PC-3 (cell line): ENCODE measurements around the gene SEPTIN14. TPM values are rescaled to one million over a fixed set of nuclear protein-coding genes. Genes with fewer than 3 reads are reported as not detected.

Experiments used
- ATAC-seq: fragments of 200-7000 bp; cut with Tn5 transposase; 2 replicates; pipeline ENCODE4 v1.9.1; 2020; ENCODE audit warnings: mild to moderate bottlenecking, moderate library complexity
- BruUV-seq: library from RNA; stranded (reverse); fragments of 400-500 nt; replicated peaks from 2 replicates; lab custom pipeline; 2021; lab: Mats Ljungman, UMichigan
- CTCF ChIA-PET: fragments of 300-600 bp; sonication (Branson Sonifier 250); formaldehyde crosslinking; loops from one replicate; lab custom pipeline; 2022; ENCODE audit warnings: antibody characterized with exemption; lab: Charles Lee
- POLR2A ChIA-PET: fragments of 300-600 bp; sonication (Branson Sonifier 250); formaldehyde crosslinking; loops from one replicate; lab custom pipeline; 2022; ENCODE audit warnings: antibody characterized with exemption; ENCODE audit not compliant: unreplicated experiment; lab: Charles Lee
- DNase-seq: peaks from one replicate; pipeline ENCODE4 v3.0.0-alpha.2; 2015
- H2AFZ ChIP-seq: fragments of 300-600 bp; sonication (generic); 2 replicates; pipeline ENCODE4 v1.6.0; 2016; ENCODE audit warnings: antibody characterized with exemption, low read length
- H3F3A ChIP-seq: fragments of 300-600 bp; sonication (generic); one replicate; pipeline ENCODE4 v1.6.0; 2017; ENCODE audit warnings: antibody characterized with exemption, low read length, control low read depth, mild to moderate bottlenecking; ENCODE audit not compliant: unreplicated experiment
- H3K27ac ChIP-seq: fragments of 300-600 bp; sonication (generic); 2 replicates; pipeline ENCODE4 v1.5.1; 2016; ENCODE audit warnings: mild to moderate bottlenecking, low read length
- H3K27me3 ChIP-seq: fragments of 300-600 bp; sonication (generic); 2 replicates; pipeline ENCODE4 v1.6.1; 2016; ENCODE audit warnings: low read length, mixed read lengths
- H3K36me3 ChIP-seq: fragments of 300-600 bp; sonication (generic); 2 replicates; pipeline ENCODE4 v1.6.1; 2016; ENCODE audit warnings: low read depth, mixed run types, low read length, mixed read lengths
- H3K4me1 ChIP-seq: fragments of 300-600 bp; sonication (generic); 2 replicates; pipeline ENCODE4 v1.5.1; 2016; ENCODE audit warnings: low read length; ENCODE audit not compliant: insufficient read depth
- H3K4me2 ChIP-seq: fragments of 300-600 bp; sonication (generic); 2 replicates; pipeline ENCODE4 v1.6.0; 2016; ENCODE audit warnings: low read length
- H3K4me3 ChIP-seq: fragments of 300-600 bp; sonication (generic); 2 replicates; pipeline ENCODE4 v1.5.1; 2016; ENCODE audit warnings: mild to moderate bottlenecking, low read length, mixed read lengths
- H3K79me2 ChIP-seq: fragments of 300-600 bp; sonication (generic); 2 replicates; pipeline ENCODE4 v1.6.1; 2017; ENCODE audit warnings: low read length, mixed read lengths
- H3K9ac ChIP-seq: fragments of 300-600 bp; sonication (generic); 2 replicates; pipeline ENCODE4 v1.6.0; 2016; ENCODE audit warnings: mild to moderate bottlenecking, low read length
- H3K9me2 ChIP-seq: fragments of 300-600 bp; sonication (generic); replicated peaks from 2 replicates; pipeline ENCODE4 v1.6.1; 2016; ENCODE audit warnings: mixed run types, low read length, mixed read lengths
- H3K9me3 ChIP-seq: fragments of 300-600 bp; sonication (generic); 2 replicates; pipeline ENCODE4 v1.6.1; 2016; ENCODE audit warnings: low read length, mixed read lengths
- H4K20me1 ChIP-seq: fragments of 300-600 bp; sonication (generic); 2 replicates; pipeline ENCODE4 v1.6.1; 2016; ENCODE audit warnings: low read length, mixed read lengths
- EZH2 ChIP-seq: fragments of 300-600 bp; sonication (generic); IDR thresholded peaks from one replicate; pipeline ENCODE4 v1.6.1; 2017; ENCODE audit warnings: antibody characterized with exemption, mild to moderate bottlenecking, low read length; ENCODE audit not compliant: unreplicated experiment
- EZH2phosphoT487 ChIP-seq: fragments of 300-600 bp; sonication (generic); IDR thresholded peaks from 2 replicates; pipeline ENCODE4 v1.6.1; 2018; ENCODE audit warnings: mild to moderate bottlenecking, antibody characterized with exemption, low read length, borderline replicate concordance
- intact Hi-C: fragments of 100-400 bp; cut with micrococcal nuclease; formaldehyde crosslinking; loops from 2 replicates; pipeline ENCODE4 v1.9.0; 2023
- total RNA-seq: library from RNA; depleted of rRNA; stranded (reverse); fragments of >200 nt; gene quantifications from 2 replicates; pipeline ENCODE4 v1.2.3, GENCODE V29; 2014
- TF ChIP-seq, protein P1 (sequence below): fragments of 300-600 bp; sonication (generic); conservative IDR thresholded peaks from 2 replicates; pipeline ENCODE4 v1.5.1; 2017; ENCODE audit warnings: antibody characterized with exemption, low read depth, mild to moderate bottlenecking, low read length

Gene SEPTIN14
- total RNA-seq, 1 experiment from 2014 or later = not detected

DNA sequence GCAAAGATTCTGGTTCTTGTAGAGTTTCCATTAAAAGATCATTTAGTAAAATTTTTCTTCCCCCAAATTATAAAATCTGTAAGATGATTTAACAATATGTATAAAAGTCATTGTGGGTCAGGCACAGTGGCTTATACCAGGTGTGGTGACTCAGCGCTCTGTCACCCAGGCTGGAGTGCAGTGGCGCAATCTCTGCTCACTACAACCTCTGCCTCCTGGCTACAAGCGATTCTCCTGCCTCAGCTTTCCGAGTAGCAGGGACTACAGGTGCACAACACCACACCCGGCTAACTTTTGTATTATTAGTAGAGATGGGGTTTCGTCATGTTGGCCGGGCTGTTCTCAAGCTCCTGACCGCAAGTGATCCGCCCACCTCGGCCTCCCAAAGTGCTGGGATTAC, 68.0 kb downstream of the SEPTIN14 start:
- TF ChIP-seq EZH2phosphoT487 (no peak), EZH2 (no peak)
- TF ChIP-seq, protein P1, sequence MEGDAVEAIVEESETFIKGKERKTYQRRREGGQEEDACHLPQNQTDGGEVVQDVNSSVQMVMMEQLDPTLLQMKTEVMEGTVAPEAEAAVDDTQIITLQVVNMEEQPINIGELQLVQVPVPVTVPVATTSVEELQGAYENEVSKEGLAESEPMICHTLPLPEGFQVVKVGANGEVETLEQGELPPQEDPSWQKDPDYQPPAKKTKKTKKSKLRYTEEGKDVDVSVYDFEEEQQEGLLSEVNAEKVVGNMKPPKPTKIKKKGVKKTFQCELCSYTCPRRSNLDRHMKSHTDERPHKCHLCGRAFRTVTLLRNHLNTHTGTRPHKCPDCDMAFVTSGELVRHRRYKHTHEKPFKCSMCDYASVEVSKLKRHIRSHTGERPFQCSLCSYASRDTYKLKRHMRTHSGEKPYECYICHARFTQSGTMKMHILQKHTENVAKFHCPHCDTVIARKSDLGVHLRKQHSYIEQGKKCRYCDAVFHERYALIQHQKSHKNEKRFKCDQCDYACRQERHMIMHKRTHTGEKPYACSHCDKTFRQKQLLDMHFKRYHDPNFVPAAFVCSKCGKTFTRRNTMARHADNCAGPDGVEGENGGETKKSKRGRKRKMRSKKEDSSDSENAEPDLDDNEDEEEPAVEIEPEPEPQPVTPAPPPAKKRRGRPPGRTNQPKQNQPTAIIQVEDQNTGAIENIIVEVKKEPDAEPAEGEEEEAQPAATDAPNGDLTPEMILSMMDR = no peak
- peak; percentile 100 for ATAC-seq
- H3K4me1 ChIP-seq = peaks cover 5% of the 10 kb centered on the region; the same call in 1 of the 2 replicates

DNA sequence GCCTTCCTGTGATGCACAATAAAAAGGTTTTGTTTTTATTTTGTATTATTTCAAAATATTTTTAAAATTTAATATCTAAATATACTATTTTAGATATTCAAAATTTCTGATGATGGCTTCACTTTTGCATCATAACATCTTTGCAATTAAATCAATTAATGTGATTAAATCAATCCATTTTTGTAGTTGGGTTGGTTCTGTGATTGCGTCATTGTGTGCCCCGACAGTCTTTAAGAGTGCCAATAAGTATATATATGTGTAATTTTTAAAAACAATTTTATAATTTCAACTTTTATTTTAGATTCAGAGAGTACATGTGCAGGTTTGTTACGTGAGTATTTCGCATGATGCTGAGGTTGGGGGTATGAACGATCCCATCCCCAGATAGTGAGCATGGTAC, 70.5 kb downstream of the SEPTIN14 start:
- DNase-seq (no peak), ATAC-seq (no peak)
- H3K9me3 ChIP-seq = no peaks in the 10 kb centered on the region
- peaks cover 5% of the 10 kb centered on the region; the same call in 1 of the 2 replicates for H3K4me1 ChIP-seq
- no peak overlapping the region for H3K4me2 ChIP-seq
- H3K27ac ChIP-seq = no peak overlapping the region
- no peaks in the 10 kb centered on the region for H3K36me3 ChIP-seq
- H3K27me3 ChIP-seq = no peaks in the 10 kb centered on the region
- H3K4me3 ChIP-seq = no peak overlapping the region
- ChIA-PET CTCF (no interaction called here), POLR2A (no interaction called here)
- no TSS peak for BruUV-seq
- no peaks in the 10 kb centered on the region for H4K20me1 ChIP-seq
- H3K9me2 ChIP-seq = no peaks in the 10 kb centered on the region
- intact Hi-C loops = no loop called here
- no peak overlapping the region for H2AFZ ChIP-seq
- TF ChIP-seq EZH2 (no peak), EZH2phosphoT487 (no peak)
- TF ChIP-seq, protein P1 = no peak
- no peak overlapping the region for H3K9ac ChIP-seq
- no peaks in the 10 kb centered on the region for H3K79me2 ChIP-seq
- no peaks in the 10 kb centered on the region for H3F3A ChIP-seq

More for the DNA sequence above, 68.0 kb downstream of the SEPTIN14 start:
- Histone ChIP-seq H3K27ac (no peak overlapping the region), H3K4me3 (no peak overlapping the region), H3K79me2 (no peaks in the 10 kb centered on the region), H3K36me3 (no peaks in the 10 kb centered on the region), H3K27me3 (no peaks in the 10 kb centered on the region), H3K9me3 (no peaks in the 10 kb centered on the region), H3K9me2 (no peaks in the 10 kb centered on the region), H3F3A (no peaks in the 10 kb centered on the region), H2AFZ (no peak overlapping the region), H4K20me1 (no peaks in the 10 kb centered on the region), H3K9ac (no peak overlapping the region), H3K4me2 (0 out of 2 replicates have a peak overlapping the region, but pooled peaks have one; percentile 23)
- ChIA-PET CTCF (no interaction called here), POLR2A (no interaction called here)
- BruUV-seq = no TSS peak
- peak; percentile 86 for DNase-seq
- intact Hi-C loops = no loop called here

- Histone ChIP-seq H3K36me3 (no peaks in the 10 kb centered on the region), H4K20me1 (no peaks in the 10 kb centered on the region), H3K9me2 (no peaks in the 10 kb centered on the region), H2AFZ (no peak overlapping the region), H3K27me3 (no peaks in the 10 kb centered on the region), H3K9me3 (no peaks in the 10 kb centered on the region), H3K27ac (no peak overlapping the region), H3K4me2 (no peak overlapping the region), H3K9ac (no peak overlapping the region), H3F3A (no peaks in the 10 kb centered on the region), H3K4me1 (no peaks in the 10 kb centered on the region), H3K4me3 (no peak overlapping the region), H3K79me2 (no peaks in the 10 kb centered on the region)
- CTCF ChIA-PET = no interaction called here
- no TSS peak for BruUV-seq
- intact Hi-C loops = no loop called here
- DNase-seq (no peak), ATAC-seq (no peak)
- no peak for TF ChIP-seq EZH2
- TF ChIP-seq EZH2phosphoT487 = no peak
- TF ChIP-seq, protein P1 = no peak
- POLR2A ChIA-PET = no interaction called here
Measured at GRCh38 chr7:55787796-55788195, 74.8 kb downstream of the SEPTIN14 start.
